ENCODE data around the gene MAPKAPK5. TPM values are rescaled to one million over a fixed set of nuclear protein-coding genes. Genes with fewer than 3 reads are reported as not detected.

The MAPKAPK5 gene
- total and polyA plus RNA-seq, 9 of the 15 experiments (the other 6 are each of a cell fraction or from before 2014, with no cell fraction given), result 11.6 to 72.1 (median 60.4) TPM

DNA sequence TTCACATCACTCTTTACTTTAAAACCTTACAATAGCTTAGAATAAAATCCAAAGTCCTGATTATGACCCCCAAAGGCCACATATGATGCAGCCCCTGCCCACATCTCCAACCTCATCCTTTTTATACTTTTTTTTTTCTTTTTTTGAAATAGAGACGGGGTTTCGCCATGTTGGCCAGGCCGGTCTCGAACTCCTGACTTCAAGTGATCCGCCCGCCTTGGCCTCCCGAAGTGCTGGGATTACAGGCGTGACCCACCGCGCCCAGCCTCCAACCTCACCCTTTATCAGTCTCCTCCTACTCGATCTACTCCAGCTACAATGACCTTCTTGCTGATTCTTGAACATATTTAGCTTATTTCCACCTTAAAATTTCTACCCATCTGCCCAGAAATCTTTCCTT, 1.2 kb upstream of the MAPKAPK5 start:
- ChIA-PET CTCF (ENCODE audit: low intra/inter-chr PET ratio) (no interaction called here), POLR2A (interaction anchor here (0.7 to 2.1 kb wide), 5 partner anchors 12 to 173 kb away, joined by 3 to 12 read pairs (median 4); partner anchors contain the start of genes ACAD10, BRAP, ERP29 and TMEM116)
- BruUV-seq (replicated peaks), result no TSS peak
- Histone ChIP-seq H3K36me3 (ENCODE audit: control insufficient read depth, insufficient read depth, low read length) (peaks cover 37% of the 10 kb centered on the region), H3K9me3 (replicated peaks; ENCODE audit: control insufficient read depth, insufficient read depth, low read depth, low read length) (no peaks in the 10 kb centered on the region), H3K9ac (ENCODE audit: insufficient read depth in 1 of 2, low read depth in 2 of 2, low read length in 2 of 2) (peak overlapping the region; percentile 94 to 98), H3K27ac (ENCODE audit: extremely low read depth, low read depth, low read length) (peak overlapping the region; percentile 98), H3K27me3 (ENCODE audit: control insufficient read depth in 2 of 2, insufficient read depth in 2 of 2, low read length in 2 of 2) (no peaks in the 10 kb centered on the region), H3K4me2 (ENCODE audit: insufficient read depth, low read length) (peak overlapping the region; percentile 98), H4K20me1 (replicated peaks; ENCODE audit: control insufficient read depth, insufficient read depth, low read length) (0 out of 2 replicates have a peak, but pooled peaks cover 4% of the 10 kb centered on the region), H3K4me1 (replicated peaks in 1 of 2; ENCODE audit: control insufficient read depth in 2 of 2, insufficient read depth in 2 of 2, low read length in 2 of 2) (peaks cover 19 to 33% of the 10 kb centered on the region in 2 experiments; a peak in 4 of 5 replicates), H3K9me1 (ENCODE audit: control insufficient read depth, insufficient read depth, low read length) (no peaks in the 10 kb centered on the region), H3K4me3 (peak overlapping the region; percentile 85), H2AFZ (ENCODE audit: low read depth, low read length) (peak overlapping the region; percentile 88), H3K79me2 (ENCODE audit: control insufficient read depth, insufficient read depth, low read length) (peaks cover 68% of the 10 kb centered on the region)
- peak; percentile 18; the same call in 2 of the 3 replicates for ATAC-seq
- 0% methylated on average over 11 of the region's 11 CpGs for WGBS (ENCODE audit: insufficient coverage, low coverage, missing lambda C conversion rate)
- peak in 2 of 4 experiments; percentile 42 to 70 for DNase-seq (ENCODE audit: extremely low read depth in 1 of 4, low spot score in 3 of 4)
- FAIRE-seq, result no peak
- in situ Hi-C loops (cut with MboI), result no loop called here
- intact Hi-C loops (cut with micrococcal nuclease), result loop anchor here (2.0 to 10.0 kb wide), 3 partner anchors 66 to 564 kb away; partner anchors contain the start of genes ERP29, RPL6 and TMEM116
- TF ChIP-seq HEY1 (CRISPR knock-in tag; IDR thresholded peaks at IDR 0.05; ENCODE audit: borderline replicate concordance) (no peak), CEBPB (tag; IDR thresholded peaks at IDR 0.05) (peak; percentile 42), TRIM24 (IDR thresholded peaks at IDR 0.05) (peak in 1 of 2 experiments; percentile 8; a peak in 1 of 4 replicates), ERF (CRISPR knock-in tag; IDR thresholded peaks at IDR 0.05) (no peak), AFF1 (IDR thresholded peaks at IDR 0.05; ENCODE audit: low read depth in 1 of 2, partially characterized antibody in 2 of 2) (no peak), JUN (IDR thresholded peaks at IDR 0.05; ENCODE audit: borderline replicate concordance, low read depth, low read length) (no peak), JUN (CRISPR knock-in tag; IDR thresholded peaks at IDR 0.05; ENCODE audit: borderline replicate concordance) (no peak), MBD1 (CRISPR knock-in tag; IDR thresholded peaks at IDR 0.05) (no peak), HNRNPLL (IDR thresholded peaks at IDR 0.05; ENCODE audit: low read depth, low read length, poor library complexity, severe bottlenecking) (no peak), NFRKB (IDR thresholded peaks at IDR 0.05; ENCODE audit: low read depth) (no peak), JUND (IDR thresholded peaks at IDR 0.05; ENCODE audit: borderline replicate concordance, low read depth, low read length) (no peak), JUND (tag; IDR thresholded peaks at IDR 0.05; ENCODE audit: borderline replicate concordance, low read depth, low read length) (no peak), ZHX1 (conservative IDR thresholded peaks at IDR 0.05; ENCODE audit: low read length) (no peak), MXI1 (IDR thresholded peaks at IDR 0.05; ENCODE audit: low read depth, low read length) (no peak), ZNF583 (CRISPR knock-in tag; IDR thresholded peaks at IDR 0.05) (no peak)
